Right lobe of liver (tissue), 4 donors: ENCODE measurements around the gene PRDM16.

Experiments used
- CTCF ChIP-seq, 4 donors: fragments of 200-600 bp in 3 of 4; fragments of 450-650 bp in 1 of 4; IDR thresholded peaks; one replicate each; pipeline versions ENCODE4 v1.5.1 to v1.8.0; 2016 to 2022; ENCODE audit warnings: antibody characterized with exemption in 4 of 4, mild to moderate bottlenecking in 2 of 4
- POLR2A ChIP-seq: fragments of 450-650 bp; IDR thresholded peaks from one replicate; pipeline ENCODE4 v1.6.1; 2017; ENCODE audit warnings: antibody characterized with exemption, mild to moderate bottlenecking
- donor health status: DM: no; HTN: no; CAD: no.
- donor health status: DM: no; HTN: no; CAD: no.
- donor health status: DM: no; HTN: yes; CAD: no.

- TF ChIP-seq CTCF (IDR thresholded peaks at IDR 0.05) = no peak
- TF ChIP-seq POLR2A = no peak
Measured at GRCh38 chr1:3073489-3074296, 4.7 kb downstream of the PRDM16 start.
